ENCODE measurements around the gene AGAP1. TPM values are rescaled to one million over a fixed set of nuclear protein-coding genes. Genes with fewer than 3 reads are reported as not detected.

Gene AGAP1
- total RNA-seq, 1 donor from 2014 or later: 54.7 TPM

GRCh38 chr2:235734168-235734567 lies 240.3 kb downstream of the AGAP1 start:
- no peaks in the 10 kb centered on the region for H3K27me3 Mint-ChIP-seq (ENCODE audit: low read depth)
- no peak overlapping the region for H3K4me3 Mint-ChIP-seq
- H3K9me3 Mint-ChIP-seq: no peaks in the 10 kb centered on the region
- no peak overlapping the region for H3K27ac Mint-ChIP-seq (ENCODE audit: unreplicated experiment)
- H3K36me3 Mint-ChIP-seq (ENCODE audit: low read depth): peaks cover 3% of the 10 kb centered on the region
- DNase-seq (ENCODE audit: low read depth, low spot score): no peak
- peaks cover 34% of the 10 kb centered on the region for H3K4me1 Mint-ChIP-seq
- no peak for TF ChIP-seq CTCF (conservative IDR thresholded peaks at IDR 0.05)

GRCh38 chr2:235734688-235735231 lies 240.9 kb downstream of the AGAP1 start:
- peaks cover 3% of the 10 kb centered on the region for H3K36me3 Mint-ChIP-seq (ENCODE audit: low read depth)
- peaks cover 30% of the 10 kb centered on the region for H3K4me1 Mint-ChIP-seq
- no peak overlapping the region for H3K27ac Mint-ChIP-seq (ENCODE audit: unreplicated experiment)
- DNase-seq (ENCODE audit: low read depth, low spot score): no peak
- TF ChIP-seq CTCF (conservative IDR thresholded peaks at IDR 0.05): no peak
- no peaks in the 10 kb centered on the region for H3K27me3 Mint-ChIP-seq (ENCODE audit: low read depth)
- no peaks in the 10 kb centered on the region for H3K9me3 Mint-ChIP-seq
- no peak overlapping the region for H3K4me3 Mint-ChIP-seq

GRCh38 chr2:235737396-235737795 lies 243.6 kb downstream of the AGAP1 start:
- Mint-ChIP-seq H3K27ac (ENCODE audit: unreplicated experiment) (no peak overlapping the region), H3K9me3 (no peaks in the 10 kb centered on the region), H3K4me3 (no peak overlapping the region), H3K36me3 (ENCODE audit: low read depth) (peaks cover 3% of the 10 kb centered on the region), H3K4me1 (peaks cover 26% of the 10 kb centered on the region), H3K27me3 (ENCODE audit: low read depth) (no peaks in the 10 kb centered on the region)
- DNase-seq (ENCODE audit: low read depth, low spot score): no peak
- TF ChIP-seq CTCF (conservative IDR thresholded peaks at IDR 0.05): no peak

- no peak for TF ChIP-seq CTCF (conservative IDR thresholded peaks at IDR 0.05)
- Mint-ChIP-seq H3K4me3 (no peak overlapping the region), H3K36me3 (ENCODE audit: low read depth) (peaks cover 3% of the 10 kb centered on the region), H3K4me1 (peaks cover 22% of the 10 kb centered on the region), H3K9me3 (no peaks in the 10 kb centered on the region), H3K27me3 (ENCODE audit: low read depth) (no peaks in the 10 kb centered on the region), H3K27ac (ENCODE audit: unreplicated experiment) (peak overlapping the region; percentile 47)
- DNase-seq (ENCODE audit: low read depth, low spot score): no peak
These were observed 244.0 kb downstream of the AGAP1 start for GRCh38 chr2:235737840-235738239.

GRCh38 chr2:235739704-235740415 lies 246.0 kb downstream of the AGAP1 start:
- Mint-ChIP-seq H3K36me3 (ENCODE audit: low read depth) (no peaks in the 10 kb centered on the region), H3K27me3 (ENCODE audit: low read depth) (no peaks in the 10 kb centered on the region), H3K27ac (ENCODE audit: unreplicated experiment) (peak overlapping the region; percentile 75), H3K9me3 (no peaks in the 10 kb centered on the region), H3K4me3 (no peak overlapping the region), H3K4me1 (peaks cover 14% of the 10 kb centered on the region)
- DNase-seq (ENCODE audit: low read depth, low spot score): no peak
- TF ChIP-seq CTCF (conservative IDR thresholded peaks at IDR 0.05): no peak

Data from neural crest cell (in vitro differentiated cells).